Lower lobe of right lung (tissue), 2 donors: Measurements from ENCODE around the gene DCST1. TPM values are rescaled to one million over a fixed set of nuclear protein-coding genes. Genes with fewer than 3 reads are reported as not detected.
A peak's percentile ranks its signal among the peaks of the same experiment; 100 is the strongest.

Experiments
- ATAC-seq, 2 donors: fragments of 200-7000 bp; cut with Tn5 transposase; one replicate each; pipeline ENCODE4 v1.9.1; 2020 to 2022; ENCODE audit warnings: mild to moderate bottlenecking in 2 of 2, moderate library complexity in 2 of 2
- DNase-seq: peaks from one replicate; pipeline ENCODE4 v3.0.0-alpha.2; 2020
- H3K27ac ChIP-seq: fragments of 200-600 bp; one replicate; pipeline ENCODE4 v1.8.0; 2022
- H3K27me3 ChIP-seq: fragments of 200-600 bp; one replicate; pipeline ENCODE4 v1.8.0; 2022; ENCODE audit warnings: low read depth
- H3K36me3 ChIP-seq: fragments of 200-600 bp; one replicate; pipeline ENCODE4 v1.8.0; 2022; ENCODE audit warnings: mild to moderate bottlenecking
- H3K4me1 ChIP-seq: fragments of 200-600 bp; one replicate; pipeline ENCODE4 v1.8.0; 2022
- H3K4me3 ChIP-seq: fragments of 200-600 bp; one replicate; pipeline ENCODE4 v1.8.0; 2022; ENCODE audit warnings: mild to moderate bottlenecking
- H3K9me3 ChIP-seq: fragments of 200-600 bp; one replicate; pipeline ENCODE4 v1.8.0; 2022
- intact Hi-C: fragments of 100-400 bp; cut with DNase I; formaldehyde crosslinking; loops from one replicate; pipeline ENCODE4 v1.11.0; 2022
- total RNA-seq: library from RNA; stranded (reverse); fragmentation: NEBNext Ultra II Directional; extraction: Animal tissue kit (Norgen Biotek cat#: 25700); gene quantifications from one replicate; pipeline ENCODE4 v1.2.1, GENCODE V29; 2021
- TF ChIP-seq, protein P1 (sequence below): fragments of 200-600 bp; IDR thresholded peaks from one replicate; pipeline ENCODE4 v1.8.0; 2022; ENCODE audit warnings: antibody characterized with exemption, mild to moderate bottlenecking
- donor health status: DM: no; HTN: yes; CAD: no; lungs with severe emphysema.

Gene DCST1
- total RNA-seq, 1 donor from 2014 or later: not detected

DNA sequence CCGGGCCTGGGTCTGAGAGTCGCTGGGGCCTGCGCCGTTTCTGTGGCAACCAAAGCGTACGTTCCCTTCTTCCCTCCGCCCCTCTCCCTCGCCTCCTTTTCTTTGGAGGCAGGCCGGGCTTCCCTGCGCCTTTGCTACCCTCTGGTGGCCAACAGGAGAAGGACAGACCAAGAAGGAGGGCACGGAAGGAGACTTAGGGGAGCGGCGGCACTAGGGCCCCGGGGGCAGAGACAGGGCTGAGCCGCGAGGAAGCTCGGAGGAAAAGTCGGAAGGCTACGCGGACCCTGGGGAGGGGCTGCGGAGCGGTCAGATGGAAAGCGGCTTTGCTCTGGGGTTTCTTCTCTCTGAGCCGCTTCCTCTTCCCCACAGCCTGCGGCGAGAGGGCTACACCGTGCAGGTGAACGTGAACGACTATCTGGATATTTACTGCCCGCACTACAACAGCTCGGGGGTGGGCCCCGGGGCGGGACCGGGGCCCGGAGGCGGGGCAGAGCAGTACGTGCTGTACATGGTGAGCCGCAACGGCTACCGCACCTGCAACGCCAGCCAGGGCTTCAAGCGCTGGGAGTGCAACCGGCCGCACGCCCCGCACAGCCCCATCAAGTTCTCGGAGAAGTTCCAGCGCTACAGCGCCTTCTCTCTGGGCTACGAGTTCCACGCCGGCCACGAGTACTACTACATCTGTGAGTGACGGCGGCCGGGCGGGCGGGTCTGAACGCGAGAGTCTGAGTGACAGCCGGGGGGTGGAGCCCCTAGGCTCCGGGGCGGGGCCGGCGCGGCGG, 51.3 kb downstream of the DCST1 start:
- peak overlapping the region; percentile 94 for H3K4me3 ChIP-seq
- H3K9me3 ChIP-seq: no peaks in the 10 kb centered on the region
- ATAC-seq: peak; percentile 93 to 95
- H3K4me1 ChIP-seq: peaks cover 54% of the 10 kb centered on the region
- intact Hi-C loops: no loop called here
- H3K27ac ChIP-seq: peak overlapping the region; percentile 85
- DNase-seq: peak; percentile 97
- TF ChIP-seq, protein P1, sequence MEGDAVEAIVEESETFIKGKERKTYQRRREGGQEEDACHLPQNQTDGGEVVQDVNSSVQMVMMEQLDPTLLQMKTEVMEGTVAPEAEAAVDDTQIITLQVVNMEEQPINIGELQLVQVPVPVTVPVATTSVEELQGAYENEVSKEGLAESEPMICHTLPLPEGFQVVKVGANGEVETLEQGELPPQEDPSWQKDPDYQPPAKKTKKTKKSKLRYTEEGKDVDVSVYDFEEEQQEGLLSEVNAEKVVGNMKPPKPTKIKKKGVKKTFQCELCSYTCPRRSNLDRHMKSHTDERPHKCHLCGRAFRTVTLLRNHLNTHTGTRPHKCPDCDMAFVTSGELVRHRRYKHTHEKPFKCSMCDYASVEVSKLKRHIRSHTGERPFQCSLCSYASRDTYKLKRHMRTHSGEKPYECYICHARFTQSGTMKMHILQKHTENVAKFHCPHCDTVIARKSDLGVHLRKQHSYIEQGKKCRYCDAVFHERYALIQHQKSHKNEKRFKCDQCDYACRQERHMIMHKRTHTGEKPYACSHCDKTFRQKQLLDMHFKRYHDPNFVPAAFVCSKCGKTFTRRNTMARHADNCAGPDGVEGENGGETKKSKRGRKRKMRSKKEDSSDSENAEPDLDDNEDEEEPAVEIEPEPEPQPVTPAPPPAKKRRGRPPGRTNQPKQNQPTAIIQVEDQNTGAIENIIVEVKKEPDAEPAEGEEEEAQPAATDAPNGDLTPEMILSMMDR: peak; percentile 90
- peaks cover 46% of the 10 kb centered on the region for H3K27me3 ChIP-seq
- no peaks in the 10 kb centered on the region for H3K36me3 ChIP-seq

- TF ChIP-seq, protein P1: no peak
- ATAC-seq (peak; percentile 50 to 73), DNase-seq (peak; percentile 80)
- Histone ChIP-seq H3K4me1 (peaks cover 47% of the 10 kb centered on the region), H3K27me3 (peaks cover 39% of the 10 kb centered on the region), H3K27ac (peak overlapping the region; percentile 85), H3K4me3 (peak overlapping the region; percentile 94), H3K36me3 (no peaks in the 10 kb centered on the region), H3K9me3 (no peaks in the 10 kb centered on the region)
- intact Hi-C loops: no loop called here
Observed at GRCh38 chr1:155085504-155086127, 52.0 kb downstream of the DCST1 start.

- Histone ChIP-seq H3K36me3 (no peaks in the 10 kb centered on the region), H3K27ac (peak overlapping the region; percentile 85), H3K4me3 (peak overlapping the region; percentile 94), H3K9me3 (no peaks in the 10 kb centered on the region), H3K4me1 (peaks cover 42% of the 10 kb centered on the region), H3K27me3 (peaks cover 33% of the 10 kb centered on the region)
- TF ChIP-seq, protein P1: peak; percentile 100
- peak; percentile 50 to 72 for ATAC-seq
- intact Hi-C loops: no loop called here
- DNase-seq: peak; percentile 81
Observed at GRCh38 chr1:155086128-155086741, 52.6 kb downstream of the DCST1 start.

DNA sequence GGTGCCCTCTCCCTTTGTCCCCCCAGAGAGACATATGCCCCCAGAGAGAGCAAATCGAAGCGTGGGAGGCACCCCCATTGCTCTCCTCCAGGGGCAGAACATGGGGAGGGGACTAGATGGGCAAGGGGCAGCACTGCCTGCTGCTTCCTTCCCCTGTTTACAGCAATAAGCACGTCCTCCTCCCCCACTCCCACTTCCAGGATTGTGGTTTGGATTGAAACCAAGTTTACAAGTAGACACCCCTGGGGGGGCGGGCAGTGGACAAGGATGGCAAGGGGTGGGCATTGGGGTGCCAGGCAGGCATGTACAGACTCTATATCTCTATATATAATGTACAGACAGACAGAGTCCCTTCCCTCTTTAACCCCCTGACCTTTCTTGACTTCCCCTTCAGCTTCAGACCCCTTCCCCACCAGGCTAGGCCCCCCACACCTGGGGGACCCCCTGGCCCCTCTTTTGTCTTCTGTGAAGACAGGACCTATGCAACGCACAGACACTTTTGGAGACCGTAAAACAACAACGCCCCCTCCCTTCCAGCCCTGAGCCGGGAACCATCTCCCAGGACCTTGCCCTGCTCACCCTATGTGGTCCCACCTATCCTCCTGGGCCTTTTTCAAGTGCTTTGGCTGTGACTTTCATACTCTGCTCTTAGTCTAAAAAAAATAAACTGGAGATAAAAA, 53.4 kb downstream of the DCST1 start:
- DNase-seq (no peak), ATAC-seq (no peak)
- peaks cover 40% of the 10 kb centered on the region for H3K4me1 ChIP-seq
- H3K4me3 ChIP-seq: no peak overlapping the region
- intact Hi-C loops: no loop called here
- peaks cover 25% of the 10 kb centered on the region for H3K27me3 ChIP-seq
- no peaks in the 10 kb centered on the region for H3K36me3 ChIP-seq
- no peaks in the 10 kb centered on the region for H3K9me3 ChIP-seq
- no peak overlapping the region for H3K27ac ChIP-seq
- TF ChIP-seq, protein P1: no peak
